ENCODE measurements around the gene ASB10.

The ASB10 gene

GRCh38 chr7:151166629-151167196 lies 20.3 kb downstream of the ASB10 start:
- DNase-seq: no peak

GRCh38 chr7:151161757-151162156 lies 25.3 kb downstream of the ASB10 start:
- DNase-seq: no peak

- no peak for DNase-seq
These were observed 29.3 kb downstream of the ASB10 start for GRCh38 chr7:151157645-151158329.

- DNase-seq: no peak
These were observed 34.2 kb downstream of the ASB10 start for GRCh38 chr7:151152643-151153513.

- DNase-seq: no peak
These were observed 36.7 kb downstream of the ASB10 start for GRCh38 chr7:151150388-151150787.

- no peak for DNase-seq
These were observed 38.5 kb downstream of the ASB10 start for GRCh38 chr7:151148319-151149259.

- DNase-seq: peak in 4 of 14 donors; percentile 16 to 30 (median 24)
These were observed 40.3 kb downstream of the ASB10 start for GRCh38 chr7:151146761-151147160.

- no peak for DNase-seq
These were observed 42.7 kb downstream of the ASB10 start for GRCh38 chr7:151144387-151144786.

GRCh38 chr7:151143261-151144015 lies 43.6 kb downstream of the ASB10 start:
- DNase-seq: peak in 1 of 14 donors; percentile 29

GRCh38 chr7:151142686-151143040 lies 44.4 kb downstream of the ASB10 start:
- DNase-seq: peak in 10 of 14 donors; percentile 22 to 72 (median 60)

GRCh38 chr7:151141855-151142685 lies 45.0 kb downstream of the ASB10 start:
- peak in 1 of 14 donors; percentile 34 for DNase-seq

- no peak for DNase-seq
These were observed 45.7 kb downstream of the ASB10 start for GRCh38 chr7:151141311-151141854.

- no peak for DNase-seq
These were observed 46.2 kb downstream of the ASB10 start for GRCh38 chr7:151140826-151141225.

GRCh38 chr7:151139791-151140190 lies 47.3 kb downstream of the ASB10 start:
- no peak for DNase-seq

GRCh38 chr7:151139071-151139790 lies 47.8 kb downstream of the ASB10 start:
- DNase-seq: no peak

GRCh38 chr7:151138153-151138851 lies 48.7 kb downstream of the ASB10 start:
- DNase-seq: no peak

- DNase-seq: no peak
These were observed 49.3 kb downstream of the ASB10 start for GRCh38 chr7:151137791-151138152.

GRCh38 chr7:151137076-151137675 lies 49.9 kb downstream of the ASB10 start:
- no peak for DNase-seq

Data from C1 segment of cervical spinal cord (tissue), 14 donors.